ENCODE results near the gene FOXR1.

The FOXR1 gene

GRCh38 chr11:118971646-118972045 is at the start of gene FOXR1:
FOXR1 (plus strand) TSS chr11:118971761; CDS start chr11:118971932, 171 bp downstream.
- no peak for DNase-seq

GRCh38 chr11:118921929-118922744 is 49.4 kb upstream of the FOXR1 start:
- DNase-seq: no peak

- no peak for DNase-seq
Observed at GRCh38 chr11:118922745-118923627, 48.6 kb upstream of the FOXR1 start.

- peak; percentile 63 for DNase-seq
Observed at GRCh38 chr11:118923721-118924587, 47.6 kb upstream of the FOXR1 start.

GRCh38 chr11:118924591-118925585 is 46.7 kb upstream of the FOXR1 start:
- no peak for DNase-seq

GRCh38 chr11:118927554-118928100 is 43.9 kb upstream of the FOXR1 start:
- DNase-seq: no peak

- DNase-seq: peak; percentile 96
Observed at GRCh38 chr11:118928101-118928869, 43.3 kb upstream of the FOXR1 start.

- DNase-seq: no peak
Observed at GRCh38 chr11:118928870-118929500, 42.6 kb upstream of the FOXR1 start.

GRCh38 chr11:118929501-118930093 is 42.0 kb upstream of the FOXR1 start:
- DNase-seq: peak; percentile 88

GRCh38 chr11:118930094-118930712 is 41.4 kb upstream of the FOXR1 start:
- DNase-seq: peak; percentile 90

GRCh38 chr11:118931571-118931970 is 40.0 kb upstream of the FOXR1 start:
- DNase-seq: no peak

- DNase-seq: no peak
Observed at GRCh38 chr11:118933486-118933885, 38.1 kb upstream of the FOXR1 start.

GRCh38 chr11:118935376-118935775 is 36.2 kb upstream of the FOXR1 start:
- DNase-seq: no peak

GRCh38 chr11:118938491-118939403 is 32.8 kb upstream of the FOXR1 start:
- no peak for DNase-seq

- no peak for DNase-seq
Observed at GRCh38 chr11:118939404-118939915, 32.1 kb upstream of the FOXR1 start.

GRCh38 chr11:118939953-118940598 is 31.5 kb upstream of the FOXR1 start:
- DNase-seq: peak; percentile 48

GRCh38 chr11:118947091-118947490 is 24.5 kb upstream of the FOXR1 start:
- no peak for DNase-seq
